ENCODE data around the gene SURF6. TPM values are rescaled to one million over a fixed set of nuclear protein-coding genes. Genes with fewer than 3 reads are reported as not detected.

SURF6 gene
- total RNA-seq, 1 donor from 2014 or later = 21.7 TPM

- no peaks in the 10 kb centered on the region for H3K9me3 Mint-ChIP-seq (ENCODE audit: unreplicated experiment)
- no peak overlapping the region for H3K4me3 Mint-ChIP-seq (ENCODE audit: unreplicated experiment)
- H3K27me3 Mint-ChIP-seq (ENCODE audit: unreplicated experiment) = peaks cover 15% of the 10 kb centered on the region
- no peak overlapping the region for H3K27ac Mint-ChIP-seq (ENCODE audit: unreplicated experiment)
- no peak for DNase-seq (ENCODE audit: low spot score)
- no peak for TF ChIP-seq CTCF (IDR thresholded peaks at IDR 0.05; ENCODE audit: unreplicated experiment)
- peaks cover 17% of the 10 kb centered on the region for H3K4me1 Mint-ChIP-seq (ENCODE audit: unreplicated experiment)
- peaks cover 41% of the 10 kb centered on the region for H3K36me3 Mint-ChIP-seq (ENCODE audit: low read depth, unreplicated experiment)
Measured at GRCh38 chr9:133352635-133353340, 16.8 kb upstream of the SURF6 start.

- no peaks in the 10 kb centered on the region for H3K9me3 Mint-ChIP-seq (ENCODE audit: unreplicated experiment)
- peaks cover 15% of the 10 kb centered on the region for H3K4me1 Mint-ChIP-seq (ENCODE audit: unreplicated experiment)
- H3K4me3 Mint-ChIP-seq (ENCODE audit: unreplicated experiment) = peak overlapping the region; percentile 74
- H3K27me3 Mint-ChIP-seq (ENCODE audit: unreplicated experiment) = peaks cover 15% of the 10 kb centered on the region
- H3K27ac Mint-ChIP-seq (ENCODE audit: unreplicated experiment) = no peak overlapping the region
- H3K36me3 Mint-ChIP-seq (ENCODE audit: low read depth, unreplicated experiment) = peaks cover 39% of the 10 kb centered on the region
- peak; percentile 56 for DNase-seq (ENCODE audit: low spot score)
- peak; percentile 46 for TF ChIP-seq CTCF (IDR thresholded peaks at IDR 0.05; ENCODE audit: unreplicated experiment)
Measured at GRCh38 chr9:133351908-133352634, 16.1 kb upstream of the SURF6 start.

DNA sequence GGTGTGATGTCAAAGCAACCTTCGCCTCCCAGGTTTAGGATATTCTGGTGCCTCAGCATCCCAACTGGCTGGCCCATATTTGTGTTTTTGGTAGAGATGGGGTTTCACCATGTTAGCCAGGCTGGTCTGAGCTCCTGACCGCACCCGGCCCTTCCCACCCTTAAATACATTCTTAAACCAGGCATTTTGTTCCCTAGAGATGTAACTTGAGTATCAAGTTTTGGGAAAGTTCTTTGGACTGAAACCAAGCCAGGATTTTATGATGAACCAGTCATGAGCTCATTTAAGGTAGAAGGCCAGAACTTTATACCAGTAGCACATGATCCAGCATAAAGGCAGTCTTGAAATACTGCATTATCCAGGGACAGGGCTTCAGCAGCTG lies 15.5 kb upstream of the SURF6 start:
- peaks cover 19% of the 10 kb centered on the region for H3K4me1 Mint-ChIP-seq (ENCODE audit: unreplicated experiment)
- no peak overlapping the region for H3K4me3 Mint-ChIP-seq (ENCODE audit: unreplicated experiment)
- TF ChIP-seq CTCF (IDR thresholded peaks at IDR 0.05; ENCODE audit: unreplicated experiment) = no peak
- peaks cover 15% of the 10 kb centered on the region for H3K27me3 Mint-ChIP-seq (ENCODE audit: unreplicated experiment)
- no peaks in the 10 kb centered on the region for H3K9me3 Mint-ChIP-seq (ENCODE audit: unreplicated experiment)
- no peak for DNase-seq (ENCODE audit: low spot score)
- no peak overlapping the region for H3K27ac Mint-ChIP-seq (ENCODE audit: unreplicated experiment)
- peaks cover 42% of the 10 kb centered on the region for H3K36me3 Mint-ChIP-seq (ENCODE audit: low read depth, unreplicated experiment)

GRCh38 chr9:133349965-133350616 lies 14.1 kb upstream of the SURF6 start:
- TF ChIP-seq CTCF (IDR thresholded peaks at IDR 0.05; ENCODE audit: unreplicated experiment) = no peak
- Mint-ChIP-seq H3K27ac (ENCODE audit: unreplicated experiment) (no peak overlapping the region), H3K36me3 (ENCODE audit: low read depth, unreplicated experiment) (peaks cover 42% of the 10 kb centered on the region), H3K9me3 (ENCODE audit: unreplicated experiment) (no peaks in the 10 kb centered on the region), H3K4me1 (ENCODE audit: unreplicated experiment) (peaks cover 22% of the 10 kb centered on the region), H3K27me3 (ENCODE audit: unreplicated experiment) (peaks cover 15% of the 10 kb centered on the region), H3K4me3 (ENCODE audit: unreplicated experiment) (peak overlapping the region; percentile 99)
- DNase-seq (ENCODE audit: low spot score) = no peak

Data from endothelial cell (in vitro differentiated cells).